Mucosa of stomach (tissue), 1 donor: ENCODE results near the gene CNPY4.
A peak's percentile ranks its signal among the peaks of the same experiment; 100 is the strongest.

Experiments
- H3K27me3 ChIP-seq: one replicate; pipeline ENCODE4 v1.7.0; 2013; ENCODE audit warnings: mild to moderate bottlenecking, low read length; ENCODE audit not compliant: control insufficient read depth, insufficient read depth
- H3K36me3 ChIP-seq: one replicate; pipeline ENCODE4 v1.7.0; 2013; ENCODE audit warnings: low read length; ENCODE audit not compliant: control insufficient read depth, insufficient read depth
- H3K4me1 ChIP-seq: one replicate; pipeline ENCODE4 v1.7.0; 2013; ENCODE audit warnings: mild to moderate bottlenecking, low read length; ENCODE audit not compliant: control insufficient read depth, insufficient read depth
- H3K4me3 ChIP-seq: one replicate; pipeline ENCODE4 v1.7.0; 2013; ENCODE audit warnings: low read length
- H3K9ac ChIP-seq: one replicate; pipeline ENCODE4 v1.7.0; 2013; ENCODE audit warnings: mild to moderate bottlenecking, low read length, moderate library complexity
- H3K9me3 ChIP-seq: one replicate; pipeline ENCODE4 v1.7.0; 2013; ENCODE audit warnings: mild to moderate bottlenecking, low read length, moderate library complexity; ENCODE audit not compliant: control insufficient read depth
- donor health status: Pancreatic carcinoma.

Gene CNPY4

GRCh38 chr7:100119072-100119969 is at the start of gene CNPY4, which contains the start of gene TAF6:
TSS of gene CNPY4 (plus strand) at chr7:100119634. CDS start at chr7:100119745, 111 bp downstream.
TSS of gene TAF6 (minus strand) at chr7:100119358. CDS start at chr7:100114209, 5,149 bp downstream.
- Histone ChIP-seq H3K27me3 (no peaks in the 10 kb centered on the region), H3K4me1 (peaks cover 19% of the 10 kb centered on the region), H3K9me3 (no peaks in the 10 kb centered on the region), H3K36me3 (no peaks in the 10 kb centered on the region), H3K9ac (peak within 1 kb of the TSS; percentile 78), H3K4me3 (peak within 1 kb of the TSS; percentile 74)

- H3K36me3 ChIP-seq: peaks cover 27% of the 10 kb centered on the region
- peaks cover 5% of the 10 kb centered on the region for H3K4me1 ChIP-seq
- H3K4me3 ChIP-seq: no peak overlapping the region
- peaks cover 26% of the 10 kb centered on the region for H3K9me3 ChIP-seq
- no peak overlapping the region for H3K9ac ChIP-seq
- no peaks in the 10 kb centered on the region for H3K27me3 ChIP-seq
Measured at GRCh38 chr7:100069991-100070390, 49.4 kb upstream of the CNPY4 start.

- Histone ChIP-seq H3K27me3 (no peaks in the 10 kb centered on the region), H3K4me3 (no peak overlapping the region), H3K9me3 (peaks cover 26% of the 10 kb centered on the region), H3K4me1 (no peaks in the 10 kb centered on the region), H3K36me3 (peaks cover 37% of the 10 kb centered on the region), H3K9ac (no peak overlapping the region)
Measured at GRCh38 chr7:100071018-100071723, 48.3 kb upstream of the CNPY4 start.

- Histone ChIP-seq H3K4me3 (no peak overlapping the region), H3K9me3 (peaks cover 26% of the 10 kb centered on the region)
Measured at GRCh38 chr7:100072462-100072861, 47.0 kb upstream of the CNPY4 start.

GRCh38 chr7:100074841-100075240 is 44.6 kb upstream of the CNPY4 start:
- Histone ChIP-seq H3K27me3 (no peaks in the 10 kb centered on the region), H3K4me3 (no peak overlapping the region), H3K4me1 (peaks cover 17% of the 10 kb centered on the region), H3K9me3 (peaks cover 26% of the 10 kb centered on the region), H3K36me3 (peaks cover 37% of the 10 kb centered on the region), H3K9ac (no peak overlapping the region)

More at GRCh38 chr7:100072462-100072861, 47.0 kb upstream of the CNPY4 start:
- H3K9ac ChIP-seq: no peak overlapping the region
- peaks cover 37% of the 10 kb centered on the region for H3K36me3 ChIP-seq
- peaks cover 6% of the 10 kb centered on the region for H3K4me1 ChIP-seq
- no peaks in the 10 kb centered on the region for H3K27me3 ChIP-seq

GRCh38 chr7:100075418-100075817 is 44.0 kb upstream of the CNPY4 start:
- Histone ChIP-seq H3K27me3 (no peaks in the 10 kb centered on the region), H3K4me1 (peaks cover 23% of the 10 kb centered on the region), H3K9ac (no peak overlapping the region), H3K9me3 (peaks cover 26% of the 10 kb centered on the region), H3K4me3 (no peak overlapping the region), H3K36me3 (peaks cover 33% of the 10 kb centered on the region)

GRCh38 chr7:100077205-100077604 is 42.2 kb upstream of the CNPY4 start:
- no peaks in the 10 kb centered on the region for H3K27me3 ChIP-seq
- H3K9me3 ChIP-seq: peaks cover 8% of the 10 kb centered on the region
- peaks cover 16% of the 10 kb centered on the region for H3K36me3 ChIP-seq
- H3K9ac ChIP-seq: no peak overlapping the region
- no peak overlapping the region for H3K4me3 ChIP-seq
- peaks cover 25% of the 10 kb centered on the region for H3K4me1 ChIP-seq

GRCh38 chr7:100079024-100079560 is 40.3 kb upstream of the CNPY4 start:
- Histone ChIP-seq H3K9me3 (no peaks in the 10 kb centered on the region), H3K9ac (peak overlapping the region; percentile 40), H3K4me1 (peaks cover 31% of the 10 kb centered on the region), H3K4me3 (no peak overlapping the region), H3K36me3 (peaks cover 11% of the 10 kb centered on the region), H3K27me3 (no peaks in the 10 kb centered on the region)

GRCh38 chr7:100080907-100081534 is 38.4 kb upstream of the CNPY4 start:
- H3K4me3 ChIP-seq: no peak overlapping the region
- no peaks in the 10 kb centered on the region for H3K27me3 ChIP-seq
- H3K9me3 ChIP-seq: no peaks in the 10 kb centered on the region
- no peaks in the 10 kb centered on the region for H3K36me3 ChIP-seq
- peak overlapping the region; percentile 71 for H3K9ac ChIP-seq
- peaks cover 31% of the 10 kb centered on the region for H3K4me1 ChIP-seq

- Histone ChIP-seq H3K4me3 (no peak within 1 kb of the TSS), H3K27me3 (no peaks in the 10 kb centered on the region), H3K9ac (peak within 1 kb of the TSS; percentile 71), H3K4me1 (peaks cover 31% of the 10 kb centered on the region), H3K9me3 (no peaks in the 10 kb centered on the region), H3K36me3 (no peaks in the 10 kb centered on the region)
Measured at GRCh38 chr7:100081535-100082102, 37.8 kb upstream of the CNPY4 start, which contains the start of gene ZNF3. TSS of gene ZNF3 (minus strand) at chr7:100081723. CDS start at chr7:100077357, 4,366 bp downstream.

- H3K4me1 ChIP-seq: peaks cover 27% of the 10 kb centered on the region
- H3K9me3 ChIP-seq: no peaks in the 10 kb centered on the region
- no peaks in the 10 kb centered on the region for H3K36me3 ChIP-seq
- H3K9ac ChIP-seq: no peak overlapping the region
- H3K4me3 ChIP-seq: no peak overlapping the region
- H3K27me3 ChIP-seq: no peaks in the 10 kb centered on the region
Measured at GRCh38 chr7:100082978-100083377, 36.5 kb upstream of the CNPY4 start.
